Measurements from ENCODE around the gene CPA2. TPM values are rescaled to one million over a fixed set of nuclear protein-coding genes. Genes with fewer than 3 reads are reported as not detected.
"Not testable (repeated sequence)": the region's sequence is repeated elsewhere in the genome, so short reads cannot be mapped to it uniquely, and the experiment has no call there.

The CPA2 gene
- 2.7 TPM for polyA plus RNA-seq (2012; ENCODE audit: low read depth, missing spikeins)

GRCh38 chr7:130266258-130266960 lies at the start of gene CPA2:
CPA2 (plus strand) TSS chr7:130266863; CDS start chr7:130266882, 19 bp downstream.
- TF ChIP-seq POU2F2 (IDR thresholded peaks at IDR 0.05; ENCODE audit: low read depth, low read length) (no peak), POLR2AphosphoS5 (IDR thresholded peaks at IDR 0.05; ENCODE audit: low read depth, low read length) (no peak), SPI1 (IDR thresholded peaks at IDR 0.05; ENCODE audit: low read depth, low read length) (no peak), TAF1 (IDR thresholded peaks at IDR 0.05; ENCODE audit: low read depth, low read length) (no peak), POLR2A (IDR thresholded peaks at IDR 0.05; ENCODE audit: low read depth, low read length) (no peak), PAX5 (IDR thresholded peaks at IDR 0.05; ENCODE audit: insufficient read depth, low read length, severe bottlenecking) (no peak)
- no peak for FAIRE-seq
- no peak for DNase-seq (ENCODE audit: insufficient read length, low spot score)

DNA sequence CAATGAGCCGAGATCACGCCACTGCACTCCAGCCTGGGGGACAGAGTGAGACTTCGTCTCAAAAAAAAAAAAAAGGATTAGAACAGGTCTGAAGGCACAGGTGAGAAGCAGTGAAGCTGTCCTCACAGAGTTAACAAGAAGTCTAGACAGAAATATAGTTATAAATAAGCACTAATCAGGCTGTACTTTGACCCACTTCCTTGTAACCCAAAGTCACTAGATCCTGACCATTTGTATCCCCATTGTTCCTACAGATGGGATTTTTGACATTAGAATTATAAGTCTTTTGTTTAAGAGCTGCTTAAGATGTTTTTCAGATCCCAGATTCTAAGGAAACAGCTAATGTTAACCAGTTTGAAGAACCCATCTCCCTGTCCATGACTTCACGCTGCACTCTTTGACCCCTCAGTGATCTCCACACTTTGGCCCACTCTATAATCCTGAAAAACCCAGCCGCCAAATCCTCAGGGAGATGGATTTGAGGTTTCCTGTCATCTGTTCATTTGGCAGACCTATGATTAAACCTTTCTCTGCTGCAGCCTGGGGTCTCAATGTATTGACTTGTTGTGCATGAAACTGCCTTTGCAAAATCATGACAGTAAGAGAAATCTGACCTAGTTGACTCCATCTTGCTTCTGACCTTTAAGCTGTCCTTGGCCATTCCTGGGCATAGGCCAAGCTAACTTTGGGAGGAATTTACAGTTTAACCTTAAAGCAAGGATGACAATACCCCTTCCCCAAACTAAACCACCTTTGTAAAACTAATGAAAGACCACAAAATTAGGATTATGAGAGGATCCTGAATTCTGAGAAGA lies 47.6 kb upstream of the CPA2 start:
- TF ChIP-seq POLR2A (IDR thresholded peaks at IDR 0.05; ENCODE audit: low read depth, low read length) (no peak), POU2F2 (IDR thresholded peaks at IDR 0.05; ENCODE audit: low read depth, low read length) (no peak), TAF1 (IDR thresholded peaks at IDR 0.05; ENCODE audit: low read depth, low read length) (no peak), PAX5 (IDR thresholded peaks at IDR 0.05; ENCODE audit: insufficient read depth, low read length, severe bottlenecking) (no peak), POLR2AphosphoS5 (IDR thresholded peaks at IDR 0.05; ENCODE audit: low read depth, low read length) (no peak)
- no peak for DNase-seq (ENCODE audit: insufficient read length, low spot score)
- FAIRE-seq, result no peak

DNA sequence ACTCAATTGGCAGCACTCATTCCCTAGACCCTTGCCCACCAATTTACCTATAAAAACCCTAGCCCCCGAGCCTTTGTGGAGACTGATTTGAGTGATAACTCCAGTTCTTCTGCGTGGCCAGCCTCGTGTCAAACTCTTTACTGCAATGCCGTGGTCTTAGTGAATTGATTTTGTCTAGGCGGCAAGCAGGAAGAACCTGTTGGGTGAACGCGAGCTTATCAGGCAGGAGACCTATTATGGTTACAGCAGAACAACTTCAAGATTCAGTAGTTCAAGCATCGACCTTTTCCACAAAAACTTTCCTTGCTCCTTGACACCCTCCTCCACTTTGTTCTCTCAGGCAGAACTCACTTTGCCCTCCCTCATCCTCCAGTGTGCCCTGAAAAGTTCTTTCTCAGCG lies 46.8 kb upstream of the CPA2 start:
- FAIRE-seq (no peak), DNase-seq (ENCODE audit: insufficient read length, low spot score) (no peak)
- TF ChIP-seq TAF1 (IDR thresholded peaks at IDR 0.05; ENCODE audit: low read depth, low read length) (no peak), POU2F2 (IDR thresholded peaks at IDR 0.05; ENCODE audit: low read depth, low read length) (no peak), POLR2A (IDR thresholded peaks at IDR 0.05; ENCODE audit: low read depth, low read length) (no peak), PAX5 (IDR thresholded peaks at IDR 0.05; ENCODE audit: insufficient read depth, low read length, severe bottlenecking) (no peak), POLR2AphosphoS5 (IDR thresholded peaks at IDR 0.05; ENCODE audit: low read depth, low read length) (no peak), SPI1 (IDR thresholded peaks at IDR 0.05; ENCODE audit: low read depth, low read length) (no peak)

GRCh38 chr7:130221746-130222145 lies 44.9 kb upstream of the CPA2 start:
- TF ChIP-seq POU2F2 (IDR thresholded peaks at IDR 0.05; ENCODE audit: low read depth, low read length) (no peak), PAX5 (IDR thresholded peaks at IDR 0.05; ENCODE audit: insufficient read depth, low read length, severe bottlenecking) (no peak), POLR2AphosphoS5 (IDR thresholded peaks at IDR 0.05; ENCODE audit: low read depth, low read length) (no peak), TAF1 (IDR thresholded peaks at IDR 0.05; ENCODE audit: low read depth, low read length) (no peak), POLR2A (IDR thresholded peaks at IDR 0.05; ENCODE audit: low read depth, low read length) (no peak), SPI1 (IDR thresholded peaks at IDR 0.05; ENCODE audit: low read depth, low read length) (no peak)
- DNase-seq (ENCODE audit: insufficient read length, low spot score), result no peak
- no peak for FAIRE-seq

DNA sequence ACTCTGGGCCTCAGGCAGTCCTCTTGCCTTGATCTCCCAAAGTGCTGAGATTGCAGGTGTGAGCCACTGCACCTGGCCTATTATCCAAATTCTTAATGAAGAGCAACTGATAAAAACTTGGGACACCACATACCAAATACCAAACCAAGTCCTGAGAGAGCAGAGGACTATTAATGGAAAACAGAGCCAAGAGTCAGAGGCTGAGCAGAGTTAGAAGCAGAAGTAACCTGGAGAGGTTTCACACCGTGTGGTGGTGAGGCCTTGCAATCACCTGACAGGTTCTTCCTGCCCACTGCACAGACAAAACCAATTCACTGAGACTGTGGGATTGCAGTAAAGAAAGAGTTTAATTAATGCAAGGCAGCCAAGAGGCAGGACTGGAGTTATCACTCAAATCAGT lies 43.0 kb upstream of the CPA2 start:
- DNase-seq (ENCODE audit: insufficient read length, low spot score), result no peak
- peak; percentile 5 for FAIRE-seq
- no peak for TF ChIP-seq PAX5 (IDR thresholded peaks at IDR 0.05; ENCODE audit: insufficient read depth, low read length, severe bottlenecking)
- TF ChIP-seq POU2F2 (IDR thresholded peaks at IDR 0.05; ENCODE audit: low read depth, low read length), result no peak
- TF ChIP-seq SPI1 (IDR thresholded peaks at IDR 0.05; ENCODE audit: low read depth, low read length), result no peak
- TF ChIP-seq TAF1 (IDR thresholded peaks at IDR 0.05; ENCODE audit: low read depth, low read length), result no peak
- TF ChIP-seq POLR2A (IDR thresholded peaks at IDR 0.05; ENCODE audit: low read depth, low read length), result no peak
- TF ChIP-seq POLR2AphosphoS5 (IDR thresholded peaks at IDR 0.05; ENCODE audit: low read depth, low read length), result no peak

GRCh38 chr7:130224210-130224609 lies 42.5 kb upstream of the CPA2 start:
- no peak for FAIRE-seq

DNA sequence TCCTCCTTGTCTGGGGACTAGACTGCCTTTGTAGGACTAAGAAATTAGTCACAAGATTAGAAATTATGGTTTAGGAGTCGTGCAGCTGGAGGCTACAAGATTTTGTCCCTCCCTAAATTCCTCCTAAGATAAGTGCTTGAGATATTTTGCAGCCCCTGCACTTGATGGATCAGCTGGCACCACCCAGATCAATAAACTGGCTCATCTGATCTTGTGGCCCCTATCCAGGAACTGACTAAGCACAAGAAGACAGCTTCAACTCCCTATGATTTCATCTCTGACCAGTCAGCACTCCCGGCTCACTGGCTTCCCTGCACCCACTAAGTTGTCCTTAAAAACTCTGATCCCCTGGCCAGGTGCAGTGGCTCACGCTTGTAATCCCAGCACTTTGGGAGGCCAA lies 41.7 kb upstream of the CPA2 start:
- FAIRE-seq, result not testable (repeated sequence)

More at GRCh38 chr7:130224210-130224609, 42.5 kb upstream of the CPA2 start:
- no peak for DNase-seq (ENCODE audit: insufficient read length, low spot score)
- TF ChIP-seq POU2F2 (IDR thresholded peaks at IDR 0.05; ENCODE audit: low read depth, low read length) (no peak), POLR2AphosphoS5 (IDR thresholded peaks at IDR 0.05; ENCODE audit: low read depth, low read length) (no peak), SPI1 (IDR thresholded peaks at IDR 0.05; ENCODE audit: low read depth, low read length) (no peak), PAX5 (IDR thresholded peaks at IDR 0.05; ENCODE audit: insufficient read depth, low read length, severe bottlenecking) (no peak), POLR2A (IDR thresholded peaks at IDR 0.05; ENCODE audit: low read depth, low read length) (no peak), TAF1 (IDR thresholded peaks at IDR 0.05; ENCODE audit: low read depth, low read length) (no peak)

DNA sequence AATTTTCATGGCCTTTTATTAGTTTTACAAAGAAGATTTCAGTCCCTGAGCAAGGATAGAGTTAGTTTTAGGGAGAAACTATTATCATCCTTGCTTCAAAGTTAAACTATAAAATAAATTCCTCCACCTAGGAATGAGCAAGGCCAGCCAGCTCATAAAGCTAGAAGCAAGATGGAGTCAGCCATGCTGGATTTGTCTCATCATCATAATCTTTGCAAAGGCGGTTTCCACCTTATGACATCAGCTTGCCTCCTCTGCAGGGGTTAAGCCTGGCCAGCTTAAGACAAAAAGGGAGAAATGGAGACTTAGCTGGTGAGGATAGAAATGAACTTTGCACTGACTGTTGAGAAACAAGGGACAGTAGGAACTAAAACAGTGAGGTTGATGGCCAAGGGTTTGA lies 40.3 kb upstream of the CPA2 start:
- no peak for TF ChIP-seq POLR2AphosphoS5 (IDR thresholded peaks at IDR 0.05; ENCODE audit: low read depth, low read length)
- no peak for TF ChIP-seq PAX5 (IDR thresholded peaks at IDR 0.05; ENCODE audit: insufficient read depth, low read length, severe bottlenecking)
- no peak for TF ChIP-seq TAF1 (IDR thresholded peaks at IDR 0.05; ENCODE audit: low read depth, low read length)
- TF ChIP-seq POU2F2 (IDR thresholded peaks at IDR 0.05; ENCODE audit: low read depth, low read length), result no peak
- DNase-seq (ENCODE audit: insufficient read length, low spot score), result no peak
- no peak for FAIRE-seq

More for the DNA sequence above, 41.7 kb upstream of the CPA2 start:
- not testable (repeated sequence) for DNase-seq (ENCODE audit: insufficient read length, low spot score)

- DNase-seq (ENCODE audit: insufficient read length, low spot score), result no peak
- no peak for FAIRE-seq
- TF ChIP-seq SPI1 (IDR thresholded peaks at IDR 0.05; ENCODE audit: low read depth, low read length) (no peak), POU2F2 (IDR thresholded peaks at IDR 0.05; ENCODE audit: low read depth, low read length) (no peak), POLR2A (IDR thresholded peaks at IDR 0.05; ENCODE audit: low read depth, low read length) (no peak), TAF1 (IDR thresholded peaks at IDR 0.05; ENCODE audit: low read depth, low read length) (no peak), PAX5 (IDR thresholded peaks at IDR 0.05; ENCODE audit: insufficient read depth, low read length, severe bottlenecking) (no peak), POLR2AphosphoS5 (IDR thresholded peaks at IDR 0.05; ENCODE audit: low read depth, low read length) (no peak)
Measured at GRCh38 chr7:130227883-130228575, 38.6 kb upstream of the CPA2 start.
